ENCODE measurements around the gene HS2ST1.
"Not testable (repeated sequence)": the region's sequence is repeated elsewhere in the genome, so short reads cannot be mapped to it uniquely, and the experiment has no call there.

The HS2ST1 gene

DNA sequence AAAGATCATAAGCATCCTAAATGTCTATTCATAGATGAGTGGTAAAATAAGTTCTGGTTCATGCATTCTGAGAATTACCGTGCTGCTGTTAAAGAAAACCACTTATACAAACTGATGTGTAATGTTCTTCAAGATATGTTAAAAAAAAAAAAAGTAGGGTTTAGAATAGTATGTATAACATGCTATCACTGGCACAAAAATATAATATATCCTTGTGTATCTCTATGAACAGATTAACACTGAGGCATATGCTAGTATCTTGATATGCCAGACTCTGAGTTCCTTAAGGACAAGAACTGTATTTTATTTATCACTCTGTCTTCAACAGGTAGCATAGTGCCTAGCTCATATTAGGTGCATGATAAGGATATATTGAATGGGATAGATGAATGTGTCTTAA is 108.9 kb downstream of the HS2ST1 start:
- DNase-seq (ENCODE audit: low read depth) = no peak

DNA sequence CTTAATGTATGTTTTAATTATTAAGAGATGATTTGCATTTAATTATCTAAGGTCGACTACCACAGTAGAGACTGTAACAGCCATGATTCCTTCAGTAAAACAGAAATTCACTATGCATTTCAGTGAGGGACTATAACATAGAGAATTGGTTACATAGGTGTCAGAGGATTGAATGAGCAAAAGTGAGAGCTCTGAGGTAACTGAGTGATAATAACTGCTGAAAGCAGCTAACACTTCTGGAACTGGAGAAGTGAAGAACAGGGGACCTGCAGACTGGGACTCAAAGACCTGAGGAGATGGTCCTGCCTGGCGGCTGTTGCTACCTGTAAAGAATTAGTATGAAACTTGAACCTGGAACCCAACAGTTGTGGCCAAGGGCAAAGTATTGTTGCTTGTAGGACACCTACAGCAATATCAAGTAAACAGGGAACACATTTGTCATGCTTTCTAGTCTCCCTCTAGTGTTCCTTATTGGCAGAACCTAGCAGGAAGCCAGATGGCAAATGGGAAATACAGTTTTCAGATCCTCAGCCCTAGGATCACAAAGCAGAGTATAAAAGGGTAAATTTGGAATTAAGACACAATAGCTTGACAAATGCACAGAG is 110.6 kb downstream of the HS2ST1 start:
- DNase-seq (ENCODE audit: low read depth) = no peak

DNA sequence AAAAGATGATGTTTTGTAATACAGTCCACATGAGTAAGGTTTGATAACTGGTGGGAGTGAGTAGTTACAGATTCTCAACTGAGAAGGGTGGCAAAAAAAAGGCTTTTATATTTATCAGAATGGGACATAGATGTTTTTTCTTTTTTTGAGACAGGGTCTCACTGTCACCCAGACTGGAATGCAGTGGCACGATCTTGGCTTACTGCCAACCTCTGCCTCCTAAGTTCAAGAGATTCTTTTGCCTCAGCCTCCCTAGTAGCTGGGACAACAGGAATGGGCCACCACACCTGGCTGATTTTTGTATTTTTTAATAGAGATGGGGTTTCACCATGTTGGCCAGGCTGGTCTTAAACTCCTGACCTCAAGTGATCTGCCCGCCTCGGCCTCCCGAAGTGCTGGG is 113.1 kb downstream of the HS2ST1 start:
- not testable (repeated sequence) for DNase-seq (ENCODE audit: low read depth)

DNA sequence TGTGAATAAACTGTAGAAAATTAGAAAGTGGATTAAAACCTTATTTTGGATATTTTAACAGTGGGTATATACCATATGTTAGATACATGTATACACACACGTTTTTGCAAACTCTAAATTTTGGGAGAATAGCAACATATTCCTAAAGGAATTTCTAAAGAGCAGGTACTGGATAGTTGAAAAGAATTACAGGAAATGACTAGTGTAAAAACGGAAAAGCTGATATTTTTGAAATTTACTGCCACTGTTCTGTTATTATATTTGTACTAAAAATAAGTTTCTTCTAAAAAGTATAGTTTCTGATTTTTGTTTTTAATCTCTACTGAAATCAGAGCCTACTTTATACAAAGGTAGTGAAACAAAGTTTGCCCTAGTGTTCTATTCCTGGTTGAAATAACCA is 114.1 kb downstream of the HS2ST1 start:
- no peak for DNase-seq (ENCODE audit: low read depth)

DNA sequence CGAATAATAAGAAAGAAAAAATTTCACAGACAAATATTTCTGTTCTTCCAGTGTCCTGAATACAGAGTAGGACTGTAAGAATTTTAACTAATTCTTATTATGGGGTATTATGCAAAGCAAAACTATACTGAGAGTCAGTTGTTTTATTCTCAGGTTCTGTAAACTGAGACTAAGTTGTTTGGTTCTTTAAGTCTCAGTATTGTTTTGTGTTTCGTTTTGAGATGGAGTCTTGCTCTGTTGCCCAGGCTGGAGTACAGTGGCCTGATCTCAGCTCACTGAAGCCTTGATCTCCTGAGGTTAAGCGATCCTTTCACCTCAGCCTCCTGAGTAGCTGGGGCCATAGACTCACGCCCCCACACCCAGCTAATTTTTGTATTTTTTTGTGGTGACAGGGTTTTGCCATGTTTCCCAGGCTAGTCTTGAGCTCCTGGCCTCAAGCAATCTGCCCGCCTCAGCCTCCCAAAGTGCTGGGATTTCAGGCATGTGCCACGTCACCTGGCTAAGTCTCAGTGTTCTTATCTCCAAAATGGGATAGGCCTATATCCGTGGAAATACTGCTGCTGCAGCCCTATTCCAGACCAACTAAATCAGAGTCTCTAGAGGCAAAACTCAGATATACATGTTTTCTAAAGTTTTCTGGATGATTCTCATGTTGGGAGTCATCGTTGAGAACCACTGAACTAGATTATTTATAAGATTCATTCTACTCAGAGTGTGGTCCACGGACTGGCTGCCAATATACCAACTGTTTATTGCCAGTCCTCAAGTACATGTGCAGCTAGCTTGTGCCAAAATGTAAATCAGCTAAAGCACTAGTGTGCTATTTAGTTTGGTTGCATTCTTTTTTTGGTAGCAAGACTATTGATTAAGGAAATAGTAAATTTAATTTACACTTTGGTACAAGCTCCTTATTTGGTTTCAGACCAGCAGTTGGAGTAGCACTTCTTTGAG is 116.6 kb downstream of the HS2ST1 start:
- no peak for DNase-seq (ENCODE audit: low read depth)

DNA sequence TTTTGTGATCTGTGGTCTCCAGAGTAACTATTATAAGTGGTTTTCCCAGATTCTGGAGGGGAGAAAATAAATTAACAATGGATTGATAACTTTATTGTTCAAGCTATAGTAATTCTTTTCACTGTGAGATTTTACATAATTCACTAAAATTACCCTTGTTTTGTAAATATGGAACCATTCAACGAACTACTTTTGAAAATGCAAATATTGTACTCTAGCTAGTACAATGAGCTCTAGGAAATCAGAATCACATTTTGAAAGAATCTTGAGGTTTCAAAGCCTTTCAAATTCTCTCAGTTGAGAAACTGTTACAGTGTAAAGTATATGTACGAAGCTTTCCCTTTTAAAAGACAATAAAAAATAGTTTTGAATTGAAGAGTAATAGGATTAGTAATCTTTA is 119.9 kb downstream of the HS2ST1 start:
- DNase-seq (ENCODE audit: low read depth) = no peak

DNA sequence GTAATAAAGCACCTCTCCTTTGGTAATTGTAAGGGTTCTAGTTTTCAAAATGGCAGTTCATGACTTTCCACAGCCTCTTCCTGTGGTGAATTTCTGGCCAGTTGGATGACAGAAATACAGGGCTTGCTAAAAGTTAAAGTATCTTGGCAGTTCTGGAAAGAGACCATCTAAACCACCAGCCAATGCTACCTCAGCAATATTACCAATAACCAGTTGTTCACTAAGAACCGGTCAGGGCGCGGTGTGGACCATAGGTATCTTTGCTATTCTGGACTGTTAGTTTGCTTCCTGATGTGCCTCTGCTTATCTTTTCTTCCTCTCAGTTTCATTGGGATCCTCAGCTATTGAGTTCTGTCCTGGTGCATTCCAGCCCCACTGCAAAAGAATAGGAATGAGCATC is 124.7 kb downstream of the HS2ST1 start:
- DNase-seq (ENCODE audit: low read depth) = no peak

DNA sequence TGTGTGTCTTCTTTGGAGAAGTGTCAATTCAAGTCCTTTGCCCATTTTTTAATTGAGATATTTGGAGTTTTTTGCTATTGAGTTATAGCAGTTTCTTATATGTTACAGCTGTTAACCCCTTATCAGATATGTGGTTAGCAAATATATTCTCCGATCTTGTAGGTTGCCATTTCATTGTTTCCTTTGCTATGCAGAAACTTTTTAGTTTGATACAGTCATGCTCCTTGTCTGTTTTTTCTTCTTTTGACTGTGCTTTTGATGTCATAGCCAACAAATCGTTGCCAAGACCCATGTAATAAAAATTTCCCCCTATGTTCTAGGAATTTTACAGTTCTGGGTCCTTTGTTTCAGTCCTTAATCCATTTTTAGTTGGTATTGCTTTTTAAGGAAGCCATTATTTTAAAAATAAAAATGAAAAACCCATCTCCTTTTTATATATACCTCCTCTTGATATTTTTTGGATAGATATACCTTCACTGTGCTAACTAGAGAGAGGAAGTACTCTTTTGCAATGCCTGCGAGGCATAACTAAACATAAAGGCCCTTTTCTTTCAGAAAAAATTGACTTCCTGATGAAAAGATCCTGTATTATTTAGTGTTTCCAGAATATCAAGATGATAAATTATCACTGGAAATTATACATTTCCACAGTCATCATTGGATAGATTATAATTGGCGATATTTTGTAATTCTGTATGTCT is 127.8 kb downstream of the HS2ST1 start:
- no peak for DNase-seq (ENCODE audit: low read depth)

DNA sequence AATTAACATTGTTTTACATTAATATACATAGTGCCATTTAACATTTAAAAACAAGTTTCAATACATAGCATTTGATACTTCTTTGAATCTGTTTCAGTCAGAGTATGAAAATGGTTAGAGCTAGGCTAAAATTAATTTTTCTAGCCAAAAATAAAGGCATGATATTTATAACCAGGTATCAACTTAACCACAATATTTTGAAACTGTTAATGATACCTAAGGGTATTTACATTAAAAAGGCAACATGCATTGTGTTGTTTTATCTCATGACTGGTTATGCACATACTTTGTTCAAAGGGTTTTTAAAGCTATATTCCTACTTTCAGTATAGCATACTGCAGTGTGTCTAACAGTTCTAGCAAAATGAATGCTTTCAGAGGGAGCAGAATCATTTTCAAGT is 130.0 kb downstream of the HS2ST1 start:
- no peak for DNase-seq (ENCODE audit: low read depth)

DNA sequence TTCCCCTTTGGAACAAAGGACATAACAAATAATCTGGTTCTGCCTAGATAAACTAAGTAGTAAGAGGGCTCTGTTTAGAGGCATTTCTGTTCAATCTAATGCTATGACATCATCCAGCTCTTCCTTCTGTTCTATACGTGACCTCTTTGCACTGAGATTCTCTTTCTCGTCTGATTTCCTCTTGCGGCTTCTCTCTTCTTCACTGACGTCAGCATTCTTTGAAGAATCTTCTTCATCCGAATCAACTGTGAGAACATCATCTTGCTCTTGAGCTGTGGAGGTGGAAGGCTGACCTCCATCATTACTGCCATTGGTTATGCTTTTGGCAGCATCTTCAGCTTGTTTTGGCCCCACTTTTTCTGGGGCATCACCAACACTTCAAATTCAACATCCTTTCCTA is 130.4 kb downstream of the HS2ST1 start:
- no peak for DNase-seq (ENCODE audit: low read depth)

DNA sequence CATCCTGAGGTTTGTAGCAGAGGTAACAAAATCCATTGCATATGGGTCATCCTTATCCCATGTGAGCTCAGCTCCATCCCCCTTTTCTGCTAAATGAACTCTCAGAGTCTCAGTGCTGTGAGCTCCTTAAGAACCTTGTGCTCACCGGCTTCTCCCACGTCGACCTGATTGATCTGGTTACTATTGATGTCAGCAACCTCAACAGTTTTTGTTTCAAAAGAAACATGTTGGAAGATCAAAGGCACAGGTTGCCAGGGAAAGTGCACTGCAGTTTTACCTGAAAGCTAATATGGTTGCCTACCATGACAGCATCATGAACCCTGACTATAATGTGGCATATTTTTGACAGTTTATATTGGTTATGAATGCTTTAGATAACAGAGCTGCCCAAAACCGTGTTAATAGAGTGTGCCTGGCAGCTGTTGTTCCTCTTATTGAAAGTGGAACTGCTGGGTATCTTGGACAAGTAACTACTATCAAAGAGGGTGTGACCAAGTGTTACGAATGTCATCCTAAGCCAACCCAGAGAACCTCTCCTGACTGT is 131.4 kb downstream of the HS2ST1 start:
- peak; percentile 13 for DNase-seq (ENCODE audit: low read depth)

DNA sequence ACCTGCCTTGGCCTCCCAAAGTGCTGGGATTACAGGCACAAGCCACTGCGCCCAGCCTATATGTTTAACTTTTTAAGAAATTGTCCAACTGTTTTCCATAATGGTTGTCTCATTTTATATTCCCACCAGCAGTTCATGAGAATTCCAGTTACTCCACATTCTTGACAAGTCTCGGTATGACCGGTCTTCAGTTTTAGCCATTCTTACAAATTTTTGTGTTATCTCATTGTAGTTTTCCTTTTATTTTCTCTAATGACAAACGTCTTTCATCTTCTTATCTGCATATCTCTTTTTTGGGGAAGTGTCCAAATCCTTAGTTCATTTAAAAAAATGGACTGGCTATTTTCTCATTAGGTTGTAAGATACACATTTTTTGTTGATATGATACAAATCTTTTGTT is 132.5 kb downstream of the HS2ST1 start:
- DNase-seq (ENCODE audit: low read depth) = no peak

DNA sequence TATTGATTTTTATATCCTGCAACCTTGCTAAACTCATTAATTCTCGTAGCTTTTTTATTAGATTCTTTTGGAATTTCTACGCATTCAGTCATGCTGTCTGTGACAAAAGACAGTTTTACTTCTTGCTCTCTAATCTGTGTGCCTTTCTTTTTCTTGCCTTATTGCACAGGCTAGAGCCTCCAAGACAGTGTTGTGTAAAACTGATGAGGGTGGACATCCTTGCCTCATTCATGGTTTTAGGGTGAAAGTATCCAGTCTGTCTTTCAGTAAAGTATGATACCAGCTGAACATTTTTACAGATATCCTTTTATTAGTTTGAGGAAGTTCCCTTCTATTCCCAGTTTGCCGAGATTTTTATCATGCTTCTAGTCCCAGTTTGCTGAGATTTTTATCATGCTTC is 133.8 kb downstream of the HS2ST1 start:
- no peak for DNase-seq (ENCODE audit: low read depth)

DNA sequence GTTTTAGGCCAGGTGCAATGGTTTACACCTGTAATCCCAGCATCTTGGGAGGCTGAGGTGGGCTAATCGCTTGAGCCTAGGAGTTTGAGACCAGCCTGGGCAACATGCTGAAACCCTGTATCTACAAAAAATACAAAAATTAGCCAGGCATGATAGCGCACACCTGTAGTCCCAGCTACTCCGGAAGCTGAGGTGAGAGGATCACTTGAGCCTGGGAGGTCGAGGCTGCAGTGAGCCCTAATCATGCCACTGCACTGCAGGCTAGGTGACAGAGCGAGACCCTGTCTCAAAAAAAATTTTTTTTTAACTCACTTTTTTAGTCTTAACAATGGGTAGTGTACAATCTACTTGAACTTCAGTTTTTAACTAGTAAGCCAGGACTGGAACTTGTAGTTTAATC is 137.5 kb downstream of the HS2ST1 start:
- DNase-seq (ENCODE audit: low read depth) = no peak

DNA sequence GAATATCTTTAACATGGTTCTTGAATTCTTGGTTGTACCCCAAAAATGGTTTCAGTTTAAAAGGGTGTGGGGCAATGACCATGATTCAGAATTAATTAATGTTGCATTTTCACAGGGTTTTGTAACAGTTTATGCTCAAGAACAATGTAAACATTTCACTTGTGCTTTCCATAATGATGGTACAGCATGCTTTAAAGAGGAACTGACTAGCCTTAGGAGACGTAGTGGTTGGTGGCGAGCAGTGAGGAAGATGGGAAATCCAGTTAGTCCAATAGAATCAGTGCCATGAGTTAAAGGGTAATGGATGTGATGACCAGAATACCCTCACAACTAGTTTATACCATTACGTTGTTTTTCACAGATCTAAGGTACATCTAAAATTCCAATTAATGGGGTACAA is 138.0 kb downstream of the HS2ST1 start:
- no peak for DNase-seq (ENCODE audit: low read depth)

DNA sequence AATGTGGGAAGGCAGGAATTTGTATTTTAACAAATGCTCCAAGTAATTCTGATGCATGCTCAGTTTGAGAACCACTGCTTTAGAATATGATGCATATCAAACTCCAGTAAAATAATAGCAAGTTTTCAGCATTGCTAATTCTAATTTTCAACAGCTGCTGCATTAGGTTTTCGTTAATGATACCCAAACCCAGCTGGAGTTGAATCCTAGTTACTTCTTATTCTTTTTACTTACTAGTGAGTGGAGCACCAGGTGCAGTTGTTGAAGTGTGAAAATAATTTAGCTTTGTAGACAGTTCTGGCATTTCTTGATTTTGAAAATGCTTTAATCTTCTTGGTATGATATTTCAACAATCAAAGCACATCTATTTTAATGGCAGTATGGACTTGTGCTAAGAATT is 138.5 kb downstream of the HS2ST1 start:
- no peak for DNase-seq (ENCODE audit: low read depth)

DNA sequence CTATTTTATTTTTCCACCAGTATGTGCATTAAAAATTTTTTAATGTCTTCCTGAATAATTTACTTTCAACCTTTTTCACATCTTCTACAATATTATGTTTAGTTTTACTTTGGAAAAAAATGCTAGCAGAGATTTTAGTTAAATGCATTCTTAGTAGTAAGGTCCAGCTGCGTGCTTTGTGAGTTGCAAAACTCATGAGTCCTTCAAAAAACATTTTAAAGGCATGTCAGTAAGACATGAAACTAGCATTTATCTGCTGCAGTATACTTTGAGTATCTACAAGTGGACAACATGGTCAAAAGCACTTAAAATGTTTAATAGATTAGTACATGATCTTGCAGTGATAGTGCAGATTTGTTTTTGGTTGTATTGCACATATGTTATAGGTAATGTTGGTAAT is 139.0 kb downstream of the HS2ST1 start:
- no peak for DNase-seq (ENCODE audit: low read depth)

DNA sequence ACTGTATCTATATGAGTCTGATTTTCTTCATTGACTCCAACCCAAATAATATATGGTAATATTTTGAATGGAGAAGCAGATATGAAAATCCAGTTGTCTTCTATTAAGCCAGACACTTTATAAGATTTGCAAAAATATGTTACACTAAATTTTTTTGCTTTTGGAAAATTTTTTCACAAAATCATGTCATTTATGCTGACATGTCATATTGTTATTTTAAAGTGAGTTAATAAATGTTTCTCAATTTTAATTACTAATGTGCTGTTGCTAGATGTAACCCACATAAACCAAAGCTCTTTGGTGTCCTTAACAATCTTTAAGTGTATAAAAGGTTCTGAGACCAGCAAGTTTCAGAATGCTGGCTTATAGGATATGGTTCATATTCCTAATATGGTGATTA is 142.5 kb downstream of the HS2ST1 start:
- no peak for DNase-seq (ENCODE audit: low read depth)

DNA sequence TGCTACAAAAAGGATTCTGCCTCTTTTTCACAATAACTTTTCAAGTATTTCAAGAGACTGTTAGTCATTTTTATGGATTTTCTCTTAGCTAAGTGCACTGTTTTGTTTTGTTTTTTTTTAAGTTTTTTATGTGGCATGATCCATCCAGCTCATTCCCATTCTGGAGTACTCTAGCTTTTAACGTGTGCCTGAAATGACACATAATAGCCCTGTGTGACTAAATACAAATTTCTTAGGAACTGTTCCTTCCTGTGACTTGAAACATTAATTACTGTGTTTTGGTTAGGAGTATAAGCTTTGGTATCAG is 143.9 kb downstream of the HS2ST1 start:
- no peak for DNase-seq (ENCODE audit: low read depth)

DNA sequence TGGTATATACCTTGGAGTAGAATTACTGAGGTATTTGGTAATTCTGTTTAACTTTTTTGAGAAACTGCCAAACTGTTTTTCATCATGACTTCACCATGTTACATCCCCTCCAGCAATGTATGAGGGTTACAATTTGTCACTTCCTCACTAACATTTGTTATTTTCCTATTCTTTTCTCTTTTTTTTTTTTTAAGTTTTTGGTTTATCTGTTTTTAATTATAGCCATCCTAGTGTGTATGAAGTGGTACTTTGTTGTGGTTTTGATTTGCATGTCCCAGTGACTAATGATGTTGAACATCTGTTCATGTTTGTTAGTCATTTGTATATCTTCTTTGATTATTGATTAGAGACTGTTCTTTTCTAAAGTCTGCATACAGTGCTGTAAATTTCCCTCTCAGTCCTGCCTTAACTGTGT is 147.3 kb downstream of the HS2ST1 start:
- DNase-seq (ENCODE audit: low read depth) = no peak

DNA sequence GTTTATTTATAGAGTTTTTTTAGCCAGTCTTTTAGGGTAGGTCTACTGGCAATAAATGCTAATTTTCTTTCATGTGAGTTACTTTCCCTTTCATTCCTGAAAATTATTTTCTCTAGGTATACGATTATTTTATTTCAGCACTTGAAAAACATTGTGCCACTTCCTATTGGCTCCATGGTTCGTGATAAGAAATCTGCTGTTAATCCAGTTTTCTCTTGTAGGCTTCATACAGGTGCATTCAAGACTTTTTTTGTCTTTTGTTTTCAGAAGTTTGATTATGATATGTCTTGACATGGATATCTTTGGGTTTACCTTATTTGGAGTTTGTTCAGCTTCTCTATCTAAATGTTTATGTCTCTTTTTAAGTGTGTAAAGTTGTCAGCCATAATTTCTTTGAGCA is 148.3 kb downstream of the HS2ST1 start:
- DNase-seq (ENCODE audit: low read depth) = no peak

DNA sequence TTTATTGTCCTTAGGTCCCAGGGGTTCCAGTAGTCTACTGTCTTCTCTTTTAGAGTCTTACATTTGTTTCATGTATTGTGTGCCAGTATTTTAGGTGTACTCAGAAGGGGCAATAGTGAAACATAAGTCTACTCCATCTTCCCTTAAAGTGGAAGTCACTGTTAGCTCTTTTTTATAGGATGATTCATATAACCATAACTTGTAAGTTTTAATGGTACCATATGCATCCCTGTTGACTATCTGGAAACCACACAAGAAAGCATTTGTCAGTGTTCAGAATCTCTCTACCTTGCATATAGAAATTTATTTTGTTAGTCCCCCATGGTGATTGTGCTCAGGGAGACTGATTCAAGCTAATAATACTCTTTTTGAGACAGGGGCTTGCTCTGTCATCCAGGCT is 149.9 kb downstream of the HS2ST1 start:
- DNase-seq (ENCODE audit: low read depth) = no peak

DNA sequence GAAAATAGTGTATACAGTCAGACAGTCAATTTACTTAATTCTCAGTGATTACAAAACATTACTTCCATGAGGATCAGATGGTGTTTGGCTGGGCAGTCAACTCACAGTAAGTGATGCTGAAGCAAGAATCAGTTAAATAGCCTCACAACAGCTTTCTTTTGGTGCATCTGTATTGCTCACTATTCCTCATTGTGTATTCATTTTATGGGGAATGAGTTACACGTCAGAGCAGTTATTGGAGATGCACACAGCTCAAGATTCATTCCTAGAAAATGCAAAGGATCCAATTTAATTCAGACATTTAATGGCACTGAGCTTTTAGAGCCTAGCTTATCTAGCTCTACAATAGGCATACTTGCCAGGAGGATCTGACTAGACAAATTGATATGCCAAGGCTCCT is 150.6 kb downstream of the HS2ST1 start:
- no peak for DNase-seq (ENCODE audit: low read depth)

Data from activated T-cell treated with anti-CD3 and anti-CD28 coated beads for 48 hours (primary cell).